Ovary (tissue), 3 donors: ENCODE results near the gene GRAMD2A.

ENCODE experiments used
- CTCF ChIP-seq, 3 donors: fragments of 450-650 bp in 2 of 3; fragments of 200-600 bp in 1 of 3; IDR thresholded peaks; one replicate each; pipeline versions ENCODE4 v1.5.1 to v1.8.0; 2016 to 2022; ENCODE audit warnings: antibody characterized with exemption in 3 of 3, mild to moderate bottlenecking in 1 of 3
- EP300 ChIP-seq: sonication (generic); formaldehyde crosslinking; IDR thresholded peaks from one replicate; pipeline ENCODE4 v1.6.1; 2017; ENCODE audit warnings: antibody characterized with exemption
- POLR2A ChIP-seq: fragments of 450-650 bp; IDR thresholded peaks from one replicate; pipeline ENCODE4 v1.6.1; 2017; ENCODE audit warnings: antibody characterized with exemption, mild to moderate bottlenecking, moderate library complexity
- donor health status: DM: no; HTN: no; CAD: no.

- TF ChIP-seq CTCF (IDR thresholded peaks at IDR 0.05) (no peak), POLR2A (no peak), EP300 (no peak)
These were observed 25.7 kb upstream of the GRAMD2A start for GRCh38 chr15:72223278-72223677.
